Activated T-cell treated with anti-CD3 and anti-CD28 coated beads, Interleukin-2, amount 50 U/mL, for 72 hours (primary cell): ENCODE data around the gene IRS1. TPM values are rescaled to one million over a fixed set of nuclear protein-coding genes. Genes with fewer than 3 reads are reported as not detected.

Experiments used
- ATAC-seq, 2 donors: fragments of 150-1000 bp; cut with Tn5 transposase; replicated peaks in 1 of 2; 2 replicates each; pipeline ENCODE4 v1.10.0; 2021; ENCODE audit warnings: moderate library complexity in 2 of 2, mild to moderate bottlenecking in 1 of 2
- DNase-seq, 2 donors: peaks; one replicate each; pipeline ENCODE4 v3.0.0; 2021 to 2022; ENCODE audit warnings: mixed read lengths in 1 of 2
- H3K27ac Mint-ChIP-seq: one replicate; pipeline ENCODE4 v1.8.0; 2022; ENCODE audit warnings: mild to moderate bottlenecking, moderate library complexity, mixed read lengths
- H3K27me3 Mint-ChIP-seq: one replicate; pipeline ENCODE4 v1.8.0; 2022; ENCODE audit warnings: low read depth, mixed read lengths
- H3K36me3 Mint-ChIP-seq, 2 donors: one replicate each; pipeline ENCODE4 v1.8.0; 2022; ENCODE audit warnings: mixed read lengths in 2 of 2, mild to moderate bottlenecking in 1 of 2; ENCODE audit not compliant: insufficient read depth in 2 of 2
- H3K4me1 Mint-ChIP-seq: one replicate; pipeline ENCODE4 v1.8.0; 2022; ENCODE audit warnings: low read depth, mixed read lengths
- H3K4me3 Mint-ChIP-seq, 2 donors: one replicate each; pipeline ENCODE4 v1.8.0; 2022; ENCODE audit warnings: mild to moderate bottlenecking in 2 of 2, mixed read lengths in 2 of 2, moderate library complexity in 2 of 2
- H3K9me3 Mint-ChIP-seq, 2 donors: one replicate each; pipeline ENCODE4 v1.8.0; 2022; ENCODE audit warnings: mixed read lengths in 2 of 2
- total RNA-seq, 2 donors: library from RNA; stranded (reverse); gene quantifications; one replicate each; pipeline ENCODE4 v1.2.3, GENCODE V29; 2022

Gene IRS1
- total RNA-seq, 2 donors from 2014 or later, result 2.8 to 4.6 TPM

DNA sequence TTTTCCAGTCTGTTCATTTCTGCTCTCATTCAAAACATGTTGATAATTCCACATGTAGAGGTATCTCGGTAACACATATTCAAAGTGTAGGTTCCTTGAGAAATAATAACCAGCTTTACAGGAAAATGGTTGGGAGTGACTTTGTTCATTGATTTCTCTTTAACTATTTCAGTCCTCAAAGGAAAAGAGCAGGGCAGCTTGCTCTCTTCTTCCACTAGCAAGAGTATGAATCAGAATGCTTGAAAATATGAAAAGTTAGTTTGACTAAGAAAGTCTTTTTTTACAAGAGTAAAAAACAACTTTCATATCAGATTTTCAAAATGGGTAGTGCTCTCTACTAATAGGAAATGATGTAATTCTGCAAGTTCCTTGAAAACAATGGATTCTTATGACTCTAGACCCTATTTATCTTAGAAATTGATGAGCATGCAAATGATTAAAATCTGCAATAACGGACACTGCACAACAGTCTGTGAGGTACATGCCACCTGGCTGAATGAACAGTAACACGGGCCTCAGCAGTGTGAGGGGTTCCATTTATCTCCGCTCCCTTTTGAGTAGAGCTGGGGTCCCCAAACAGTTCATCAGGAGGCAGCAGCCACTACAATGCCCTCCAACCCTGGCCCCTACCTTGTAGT is 65.6 kb downstream of the IRS1 start:
- Mint-ChIP-seq H3K27ac (peak overlapping the region; percentile 70), H3K4me3 (peak overlapping the region; percentile 17 to 53), H3K36me3 (no peaks in the 10 kb centered on the region), H3K4me1 (peaks cover 11% of the 10 kb centered on the region), H3K9me3 (peaks cover 0 to 3% of the 10 kb centered on the region in 2 donors), H3K27me3 (no peaks in the 10 kb centered on the region)
- ATAC-seq (peak; percentile 58 to 70), DNase-seq (no peak)

DNA sequence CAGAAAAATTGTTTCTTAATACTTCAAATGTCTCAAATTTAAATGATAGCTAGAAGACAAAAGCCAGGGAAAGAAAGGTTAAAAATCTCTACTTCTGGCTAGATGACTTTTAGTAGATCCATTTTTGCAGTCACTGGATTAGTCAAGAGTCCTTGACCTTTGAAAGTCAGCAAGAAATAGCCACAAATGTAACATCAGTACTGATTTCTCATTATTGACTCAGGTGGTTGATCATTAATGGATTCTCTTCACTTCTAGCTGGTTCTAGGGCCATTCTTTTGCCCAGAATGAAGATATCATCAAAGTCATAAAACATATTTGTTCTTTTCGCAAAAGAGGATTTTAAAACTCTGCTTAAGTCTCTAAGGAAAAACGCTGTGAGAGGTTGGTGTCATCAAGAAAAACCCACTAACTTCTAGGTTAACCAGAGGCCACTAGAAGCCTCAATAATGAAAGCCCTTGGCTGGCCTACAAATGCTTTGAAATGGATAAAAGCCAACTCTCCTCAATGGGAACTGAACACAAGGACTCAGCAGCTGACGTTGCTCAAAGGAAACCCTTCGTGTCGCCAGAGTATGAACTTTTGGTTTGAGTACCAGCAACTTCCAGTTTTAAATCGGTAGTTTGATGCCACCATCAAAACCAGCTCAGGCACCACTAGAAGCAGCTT is 66.3 kb downstream of the IRS1 start:
- H3K9me3 Mint-ChIP-seq, result peaks cover 0 to 3% of the 10 kb centered on the region in 2 donors
- H3K36me3 Mint-ChIP-seq, result no peaks in the 10 kb centered on the region
- H3K27me3 Mint-ChIP-seq, result no peaks in the 10 kb centered on the region
- peak; percentile 20 to 50 for ATAC-seq
- peak overlapping the region in 1 of 2 donors; percentile 53 for H3K4me3 Mint-ChIP-seq
- no peak for DNase-seq
- H3K4me1 Mint-ChIP-seq, result peaks cover 11% of the 10 kb centered on the region
- H3K27ac Mint-ChIP-seq, result peak overlapping the region; percentile 63

DNA sequence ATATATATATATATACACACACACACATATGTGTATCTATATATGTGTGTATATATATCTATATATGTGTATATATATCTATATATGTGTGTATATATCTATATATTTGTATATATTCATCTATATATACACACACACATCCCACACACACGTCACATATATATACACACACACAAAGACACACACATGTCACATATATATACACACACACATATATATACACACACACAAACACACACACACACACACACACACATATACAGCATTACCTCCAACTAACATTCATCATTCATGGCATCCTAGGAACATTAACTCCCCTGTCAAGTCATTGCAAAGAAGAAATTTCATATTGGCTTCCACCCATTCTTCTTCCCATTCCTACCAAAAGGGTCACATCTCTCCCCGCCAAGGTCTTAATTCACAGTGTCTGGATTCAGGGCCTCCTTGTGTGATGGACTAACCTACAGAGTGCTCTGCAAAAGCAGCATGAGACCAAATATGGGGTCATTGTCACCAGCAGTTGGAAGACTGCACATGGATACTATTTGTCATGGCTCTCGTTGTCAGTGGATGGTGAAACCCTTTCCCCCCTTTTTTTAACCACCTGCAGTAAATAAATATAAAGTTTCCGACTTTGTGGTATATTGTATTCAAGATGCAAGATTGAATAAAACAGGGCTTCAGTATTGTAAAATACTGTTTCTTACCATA is 67.0 kb downstream of the IRS1 start:
- Mint-ChIP-seq H3K27me3 (no peaks in the 10 kb centered on the region), H3K4me1 (peaks cover 11% of the 10 kb centered on the region), H3K27ac (no peak overlapping the region), H3K9me3 (peaks cover 0 to 3% of the 10 kb centered on the region in 2 donors), H3K36me3 (no peaks in the 10 kb centered on the region), H3K4me3 (no peak overlapping the region)
- no peak for ATAC-seq
- DNase-seq, result no peak

DNA sequence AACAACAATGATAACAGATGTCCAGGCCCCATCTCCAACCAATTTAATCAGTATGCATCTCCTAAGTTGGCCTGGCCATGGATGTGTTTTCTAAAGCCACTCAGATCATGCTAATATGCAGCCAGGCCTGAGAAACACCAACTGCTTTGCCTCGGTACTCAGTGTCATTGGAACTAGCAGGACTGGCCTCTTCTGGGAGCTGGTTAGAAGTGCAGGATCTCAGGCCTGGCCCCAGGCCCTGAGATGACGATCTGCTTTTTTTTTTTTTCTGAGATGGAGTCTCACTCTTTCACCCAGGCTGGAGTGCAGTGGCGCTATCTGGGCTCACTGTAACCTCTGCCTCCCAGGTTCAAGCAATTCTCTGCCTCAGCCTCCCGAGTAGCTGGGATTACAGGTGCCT is 69.1 kb downstream of the IRS1 start:
- H3K27ac Mint-ChIP-seq, result no peak overlapping the region
- ATAC-seq (no peak), DNase-seq (no peak)
- peaks cover 0 to 3% of the 10 kb centered on the region in 2 donors for H3K9me3 Mint-ChIP-seq
- no peaks in the 10 kb centered on the region for H3K36me3 Mint-ChIP-seq
- peaks cover 6% of the 10 kb centered on the region for H3K27me3 Mint-ChIP-seq
- H3K4me3 Mint-ChIP-seq, result no peak overlapping the region
- peaks cover 16% of the 10 kb centered on the region for H3K4me1 Mint-ChIP-seq

DNA sequence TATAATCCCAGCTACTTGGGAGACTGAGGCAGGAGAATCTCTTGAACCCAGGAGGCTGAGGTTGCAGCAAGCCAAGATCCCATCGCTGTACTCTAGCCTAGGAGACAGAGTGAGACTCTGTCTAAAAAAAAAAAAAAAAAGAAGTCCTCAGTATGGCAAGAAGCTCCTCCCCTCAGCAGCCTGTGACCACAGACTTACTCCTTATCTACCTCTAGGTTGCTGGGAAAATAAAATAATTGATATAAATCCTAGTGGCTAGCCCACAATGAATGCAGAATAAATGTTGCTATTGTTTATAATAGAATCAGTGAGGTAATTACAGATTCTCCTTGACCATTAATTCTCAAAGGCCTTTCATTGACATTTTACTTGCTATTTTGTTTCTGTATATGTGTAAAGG is 70.6 kb downstream of the IRS1 start:
- Mint-ChIP-seq H3K4me3 (no peak overlapping the region), H3K27ac (no peak overlapping the region), H3K36me3 (no peaks in the 10 kb centered on the region), H3K9me3 (peaks cover 0 to 3% of the 10 kb centered on the region in 2 donors), H3K27me3 (peaks cover 15% of the 10 kb centered on the region), H3K4me1 (peaks cover 5% of the 10 kb centered on the region)
- DNase-seq (no peak), ATAC-seq (no peak)

DNA sequence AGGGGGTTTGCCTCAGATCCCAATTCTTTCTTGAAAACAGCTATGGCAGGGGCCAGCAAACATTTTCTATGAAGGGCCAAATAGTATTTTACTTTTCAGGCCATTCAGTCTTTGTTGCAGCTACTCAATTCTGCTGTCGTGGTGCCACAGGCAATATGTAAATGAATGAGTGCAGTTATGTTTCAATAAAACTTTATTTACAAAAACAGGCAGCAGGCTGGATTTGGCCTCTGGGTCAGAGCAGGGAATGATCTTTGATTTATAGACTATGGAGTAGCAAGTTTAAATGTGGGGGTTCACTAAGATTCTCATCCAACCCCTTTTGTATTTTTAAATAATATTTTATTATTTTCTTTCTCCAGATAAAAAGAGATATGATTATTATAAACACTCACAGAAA is 72.4 kb downstream of the IRS1 start:
- ATAC-seq (no peak), DNase-seq (no peak)
- no peak overlapping the region for H3K27ac Mint-ChIP-seq

DNA sequence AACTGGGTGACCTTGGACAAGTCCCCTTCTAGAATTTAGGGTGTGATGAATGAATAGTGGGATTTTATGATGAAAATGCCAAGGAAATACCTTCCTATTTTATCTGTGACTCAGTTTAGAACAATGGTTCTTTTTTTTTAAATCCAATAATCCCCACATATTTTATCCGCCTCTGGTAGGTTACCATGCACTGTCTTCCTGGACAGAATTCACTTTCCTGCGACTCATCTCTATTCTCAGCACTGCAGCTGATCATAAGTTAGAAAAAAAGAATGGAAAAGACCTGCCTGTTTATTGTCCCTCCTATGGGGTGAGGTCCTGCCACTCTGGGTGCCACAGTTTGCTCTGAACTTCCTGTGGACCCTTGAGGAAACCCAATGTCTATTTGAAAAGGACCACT is 73.1 kb downstream of the IRS1 start:
- H3K4me3 Mint-ChIP-seq, result no peak overlapping the region
- peaks cover 15% of the 10 kb centered on the region for H3K27me3 Mint-ChIP-seq
- DNase-seq (no peak), ATAC-seq (no peak)
- no peaks in the 10 kb centered on the region for H3K36me3 Mint-ChIP-seq
- no peak overlapping the region for H3K27ac Mint-ChIP-seq
- H3K4me1 Mint-ChIP-seq, result peaks cover 5% of the 10 kb centered on the region
- H3K9me3 Mint-ChIP-seq, result no peaks in the 10 kb centered on the region

More for the DNA sequence above, 72.4 kb downstream of the IRS1 start:
- H3K27me3 Mint-ChIP-seq, result peaks cover 15% of the 10 kb centered on the region
- H3K36me3 Mint-ChIP-seq, result no peaks in the 10 kb centered on the region
- no peaks in the 10 kb centered on the region for H3K9me3 Mint-ChIP-seq
- H3K4me3 Mint-ChIP-seq, result no peak overlapping the region
- H3K4me1 Mint-ChIP-seq, result peaks cover 5% of the 10 kb centered on the region

DNA sequence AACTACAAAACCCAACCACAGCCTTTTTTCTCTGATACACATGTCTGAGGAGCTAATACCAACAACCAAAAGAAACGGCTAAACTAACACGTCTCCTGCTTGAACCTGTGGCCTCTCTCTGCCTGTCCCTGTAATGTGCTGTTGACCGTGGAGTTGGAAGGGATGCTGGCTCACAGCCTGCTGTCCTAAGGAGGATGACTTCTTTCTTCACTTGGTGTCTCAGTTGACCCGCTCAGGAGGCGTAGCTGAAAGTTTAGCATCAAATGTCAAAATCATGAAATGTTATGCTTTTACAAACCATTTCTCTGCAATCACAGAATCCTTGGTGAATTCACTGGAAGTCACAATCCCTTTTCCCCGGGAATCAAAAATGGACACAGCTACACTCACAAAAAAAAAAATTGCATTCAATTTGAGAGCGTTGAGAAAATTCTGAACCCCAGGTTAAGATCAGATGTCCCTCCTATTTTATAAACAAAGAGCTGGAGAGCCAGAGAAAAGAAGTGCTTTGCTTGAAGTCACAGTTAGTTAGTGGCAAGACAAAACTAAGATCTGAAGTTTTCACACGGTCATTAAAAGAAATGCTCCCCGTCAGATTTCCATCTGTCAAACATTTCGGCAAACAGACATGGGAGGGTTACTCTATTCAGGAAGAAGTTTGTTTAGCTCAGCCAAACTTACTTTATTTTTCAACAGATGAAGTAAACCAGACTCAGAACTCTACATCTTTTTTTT is 74.3 kb downstream of the IRS1 start:
- Mint-ChIP-seq H3K4me1 (peaks cover 5% of the 10 kb centered on the region), H3K4me3 (peak overlapping the region in 1 of 2 donors; percentile 36), H3K27ac (no peak overlapping the region), H3K36me3 (no peaks in the 10 kb centered on the region), H3K9me3 (no peaks in the 10 kb centered on the region), H3K27me3 (peaks cover 15% of the 10 kb centered on the region)
- DNase-seq (no peak), ATAC-seq (no peak)

DNA sequence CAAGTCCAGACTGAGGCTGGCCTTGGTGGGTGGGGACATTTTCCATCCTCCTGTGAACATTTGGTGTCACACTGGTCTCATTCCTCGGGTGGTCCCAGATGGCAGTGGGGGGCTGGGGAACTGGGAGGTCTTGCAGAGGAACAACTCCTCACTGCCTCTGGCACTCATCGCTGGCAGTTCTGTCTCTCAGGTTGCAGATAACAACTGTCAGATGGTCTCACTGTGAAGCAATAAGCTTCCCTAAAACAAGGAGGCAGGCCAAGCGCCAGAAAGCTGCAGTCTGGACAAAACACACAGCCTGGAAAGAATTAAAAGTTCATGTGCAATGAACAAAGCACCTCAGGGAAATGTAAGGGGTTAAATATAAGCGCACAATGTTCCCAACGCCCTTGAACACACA is 78.1 kb downstream of the IRS1 start:
- Mint-ChIP-seq H3K36me3 (no peaks in the 10 kb centered on the region), H3K4me1 (peaks cover 6% of the 10 kb centered on the region)
- ATAC-seq, result no peak

DNA sequence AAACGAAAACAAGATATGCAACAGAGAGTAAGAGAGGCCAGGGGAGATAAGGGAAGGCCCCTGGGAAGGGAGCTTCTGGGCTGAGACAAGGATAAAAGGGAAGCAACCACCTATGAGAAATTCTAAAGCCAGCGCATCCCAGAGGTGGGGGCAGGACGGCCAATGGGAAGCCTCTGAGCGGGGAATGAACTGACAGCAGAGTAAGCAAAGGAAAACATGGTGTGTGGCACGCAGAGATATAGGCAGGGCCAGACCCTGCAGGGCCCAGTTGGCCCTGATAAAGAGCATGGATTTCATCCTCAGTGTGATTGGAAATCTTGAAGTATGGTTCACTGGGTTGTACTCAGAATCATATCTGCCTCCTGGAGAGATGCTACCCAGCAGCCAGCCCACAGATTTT is 78.7 kb downstream of the IRS1 start:
- H3K27ac Mint-ChIP-seq, result no peak overlapping the region
- H3K27me3 Mint-ChIP-seq, result peaks cover 14% of the 10 kb centered on the region
- H3K4me3 Mint-ChIP-seq, result no peak overlapping the region
- no peak for ATAC-seq
- H3K4me1 Mint-ChIP-seq, result peaks cover 11% of the 10 kb centered on the region
- H3K9me3 Mint-ChIP-seq, result no peaks in the 10 kb centered on the region
- no peak for DNase-seq
- no peaks in the 10 kb centered on the region for H3K36me3 Mint-ChIP-seq

More for the DNA sequence above, 78.1 kb downstream of the IRS1 start:
- DNase-seq, result no peak
- H3K4me3 Mint-ChIP-seq, result no peak overlapping the region
- H3K27ac Mint-ChIP-seq, result no peak overlapping the region
- H3K9me3 Mint-ChIP-seq, result no peaks in the 10 kb centered on the region
- peaks cover 15% of the 10 kb centered on the region for H3K27me3 Mint-ChIP-seq

DNA sequence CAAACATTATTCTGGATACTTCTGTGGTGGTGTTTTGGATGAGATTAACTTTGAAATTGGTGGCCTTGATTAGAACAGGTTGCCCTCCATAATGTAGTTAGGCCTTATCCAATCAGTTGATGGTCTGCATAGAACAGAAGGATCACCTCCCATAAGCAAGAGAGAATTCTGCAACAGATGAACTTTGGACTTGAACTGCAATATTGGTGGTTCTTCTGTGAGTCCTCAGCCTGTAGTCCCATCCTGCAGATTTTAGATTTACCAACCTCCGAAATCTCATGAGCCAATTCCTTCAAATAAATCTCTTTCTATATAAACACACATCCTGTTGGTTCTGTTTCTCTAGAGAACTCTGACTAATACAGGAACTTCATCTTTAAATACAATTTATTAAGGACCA is 81.9 kb downstream of the IRS1 start:
- Mint-ChIP-seq H3K4me3 (no peak overlapping the region), H3K9me3 (no peaks in the 10 kb centered on the region), H3K27ac (no peak overlapping the region), H3K4me1 (peaks cover 8% of the 10 kb centered on the region), H3K36me3 (no peaks in the 10 kb centered on the region), H3K27me3 (no peaks in the 10 kb centered on the region)
- ATAC-seq, result no peak
- no peak for DNase-seq

DNA sequence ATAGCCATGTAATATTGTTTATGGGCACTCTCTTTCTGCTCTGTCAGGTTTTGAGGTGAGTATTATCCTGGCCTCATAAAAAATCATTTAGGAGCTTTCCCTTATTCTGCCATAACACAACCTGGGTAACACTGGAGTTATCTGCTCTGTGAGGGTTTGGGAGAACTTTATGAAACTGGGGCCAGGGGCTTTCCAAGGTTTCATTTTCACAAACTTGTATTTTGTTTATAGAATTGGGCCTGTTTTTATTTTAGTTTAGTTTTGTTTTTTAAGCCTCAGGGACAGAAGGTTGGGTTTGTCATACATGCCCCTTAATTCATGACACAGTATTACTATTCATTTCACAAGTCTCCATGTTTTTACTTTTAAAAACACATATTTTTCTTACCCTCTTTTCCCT is 83.5 kb downstream of the IRS1 start:
- Mint-ChIP-seq H3K36me3 (no peaks in the 10 kb centered on the region), H3K4me1 (peaks cover 8% of the 10 kb centered on the region), H3K9me3 (no peaks in the 10 kb centered on the region), H3K27ac (no peak overlapping the region), H3K4me3 (no peak overlapping the region), H3K27me3 (no peaks in the 10 kb centered on the region)
- DNase-seq (no peak), ATAC-seq (peak; percentile 23 to 37)
